SK-N-SH treated with all-trans-retinoic acid at 6 μM for 48 hours (cell line): Measurements from ENCODE around the gene FCAR.
A peak's percentile ranks its signal among the peaks of the same experiment; 100 is the strongest.
"Not testable (repeated sequence)": the region's sequence is repeated elsewhere in the genome, so short reads cannot be mapped to it uniquely, and the experiment has no call there.

ENCODE experiments used
- ATAC-seq: fragments of 200-7000 bp; cut with Tn5 transposase; 3 replicates; pipeline ENCODE4 v1.9.1; 2020; ENCODE audit warnings: mild to moderate bottlenecking, moderate library complexity
- BACH2 ChIP-seq: fragments of 250-450 bp; sonication (Bioruptor Pico); IDR thresholded peaks from 2 replicates; pipeline ENCODE4 v1.9.0; 2021; ENCODE audit warnings: mild to moderate bottlenecking, borderline replicate concordance
- CREB5 ChIP-seq: fragments of 250-450 bp; sonication (Bioruptor Pico); IDR thresholded peaks from 2 replicates; pipeline ENCODE4 v1.5.1; 2020; ENCODE audit warnings: low read depth, mild to moderate bottlenecking, moderate library complexity
- CSDC2 ChIP-seq: fragments of 250-450 bp; sonication (Bioruptor Pico); IDR thresholded peaks from 2 replicates; pipeline ENCODE4 v1.5.0; 2020; ENCODE audit warnings: mild to moderate bottlenecking, moderate library complexity
- ESRRG ChIP-seq: fragments of 250-450 bp; sonication (Bioruptor Pico); IDR thresholded peaks from 2 replicates; pipeline ENCODE4 v1.6.1; 2021; ENCODE audit warnings: mild to moderate bottlenecking
- ISL1 ChIP-seq: fragments of 250-450 bp; sonication (Bioruptor Pico); IDR thresholded peaks from 2 replicates; pipeline ENCODE4 v2.1.2; 2022; ENCODE audit warnings: mild to moderate bottlenecking, moderate library complexity
- PATZ1 ChIP-seq: fragments of 250-450 bp; sonication (Bioruptor Pico); IDR thresholded peaks from 2 replicates; pipeline ENCODE4 v1.8.0; 2020; ENCODE audit warnings: mild to moderate bottlenecking, moderate library complexity, borderline replicate concordance
- PPARA ChIP-seq: fragments of 250-450 bp; sonication (Bioruptor Pico); IDR thresholded peaks from 2 replicates; pipeline ENCODE4 v1.5.0; 2020; ENCODE audit warnings: mild to moderate bottlenecking, borderline replicate concordance
- RARB ChIP-seq: fragments of 250-450 bp; sonication (Bioruptor Pico); IDR thresholded peaks from 2 replicates; pipeline ENCODE4 v1.8.0; 2021; ENCODE audit warnings: mild to moderate bottlenecking, moderate library complexity
- SNAI2 ChIP-seq: fragments of 250-450 bp; sonication (Bioruptor Pico); IDR thresholded peaks from 2 replicates; pipeline ENCODE4 v1.5.0; 2020; ENCODE audit warnings: mild to moderate bottlenecking, moderate library complexity
- TCF4 ChIP-seq: fragments of 250-450 bp; sonication (Bioruptor Pico); IDR thresholded peaks from 2 replicates; pipeline ENCODE4 v1.8.0; 2021; ENCODE audit warnings: mild to moderate bottlenecking, moderate library complexity, borderline replicate concordance
- TOX ChIP-seq: fragments of 250-450 bp; sonication (Bioruptor Pico); IDR thresholded peaks from 2 replicates; pipeline ENCODE4 v1.8.0; 2021; ENCODE audit warnings: mild to moderate bottlenecking, moderate library complexity, borderline replicate concordance
- TSHZ2 ChIP-seq: fragments of 250-450 bp; sonication (Bioruptor Pico); IDR thresholded peaks from 2 replicates; pipeline ENCODE4 v1.5.0; 2020; ENCODE audit warnings: mild to moderate bottlenecking, moderate library complexity
- ZC3H10 ChIP-seq: fragments of 250-450 bp; sonication (Bioruptor Pico); IDR thresholded peaks from 2 replicates; pipeline ENCODE4 v1.5.1; 2021; ENCODE audit warnings: mild to moderate bottlenecking, moderate library complexity
- ZFP3 ChIP-seq: fragments of 250-450 bp; sonication (Bioruptor Pico); IDR thresholded peaks from 2 replicates; pipeline ENCODE4 v1.5.0; 2020; ENCODE audit warnings: mild to moderate bottlenecking, moderate library complexity
- ZFP30 ChIP-seq: fragments of 450-650 bp; formaldehyde crosslinking; IDR thresholded peaks from 2 replicates; pipeline ENCODE4 v1.5.0; 2022; ENCODE audit warnings: mild to moderate bottlenecking, moderate library complexity
- ZNF565 ChIP-seq: fragments of 450-650 bp; formaldehyde crosslinking; conservative IDR thresholded peaks from 2 replicates; pipeline ENCODE4 v1.5.0; 2020; ENCODE audit warnings: low read depth, mild to moderate bottlenecking, moderate library complexity
- ZNF70 ChIP-seq: fragments of 450-650 bp; formaldehyde crosslinking; IDR thresholded peaks from 2 replicates; pipeline ENCODE4 v1.5.0; 2020; ENCODE audit warnings: mild to moderate bottlenecking, moderate library complexity
- ZNF8 ChIP-seq: fragments of 450-650 bp; formaldehyde crosslinking; IDR thresholded peaks from 2 replicates; pipeline ENCODE4 v1.5.0; 2020; ENCODE audit warnings: mild to moderate bottlenecking, moderate library complexity

The FCAR gene

GRCh38 chr19:54905421-54905802, 31.4 kb downstream of the FCAR start (continued):
- TF ChIP-seq PATZ1 (CRISPR knock-in tag) (no peak), PPARA (no peak), ISL1 (no peak), ZC3H10 (CRISPR knock-in tag) (no peak)

GRCh38 chr19:54905803-54906511, 31.9 kb downstream of the FCAR start, which contains the start of gene NCR1:
Gene NCR1 (plus strand): TSS chr19:54906148. CDS start chr19:54906188, 40 bp downstream.
- TF ChIP-seq ZNF70 (CRISPR knock-in tag): no peak
- TF ChIP-seq, all 23 proteins: peak for 0
- ATAC-seq: peak; percentile 36

GRCh38 chr19:54906819-54907218, 32.8 kb downstream of the FCAR start:
- no peak for ATAC-seq
- TF ChIP-seq ZFP3 (CRISPR knock-in tag): no peak
- no peak for TF ChIP-seq SNAI2 (CRISPR knock-in tag)
- TF ChIP-seq TOX (CRISPR knock-in tag): no peak
- TF ChIP-seq CSDC2 (CRISPR knock-in tag): no peak
- TF ChIP-seq TCF4 (CRISPR knock-in tag): no peak
- TF ChIP-seq ESRRG (CRISPR knock-in tag): no peak
- TF ChIP-seq PPARA: no peak
- no peak for TF ChIP-seq ZNF565 (CRISPR knock-in tag)
- TF ChIP-seq ZNF8 (CRISPR knock-in tag): no peak
- TF ChIP-seq BACH2 (CRISPR knock-in tag): no peak
- TF ChIP-seq ZFP30 (CRISPR knock-in tag): no peak
- no peak for TF ChIP-seq TSHZ2 (CRISPR knock-in tag)
- TF ChIP-seq ZC3H10 (CRISPR knock-in tag): no peak

- not testable (repeated sequence) for ATAC-seq
These were observed 33.9 kb downstream of the FCAR start for GRCh38 chr19:54907899-54908298.

GRCh38 chr19:54916822-54917221, 42.8 kb downstream of the FCAR start:
- ATAC-seq: no peak
- no peak for TF ChIP-seq ZNF565 (CRISPR knock-in tag)
- TF ChIP-seq SNAI2 (CRISPR knock-in tag): no peak
- TF ChIP-seq ZNF70 (CRISPR knock-in tag): no peak
- no peak for TF ChIP-seq TCF4 (CRISPR knock-in tag)
- TF ChIP-seq TSHZ2 (CRISPR knock-in tag): no peak
- no peak for TF ChIP-seq PPARA
- TF ChIP-seq PATZ1 (CRISPR knock-in tag): no peak
- TF ChIP-seq CREB5 (CRISPR knock-in tag): no peak
- no peak for TF ChIP-seq RARB
- no peak for TF ChIP-seq ESRRG (CRISPR knock-in tag)
- no peak for TF ChIP-seq ZFP3 (CRISPR knock-in tag)
- TF ChIP-seq ZC3H10 (CRISPR knock-in tag): no peak
